Measurements from ENCODE around the gene PRPF40B. TPM values are rescaled to one million over a fixed set of nuclear protein-coding genes. Genes with fewer than 3 reads are reported as not detected.

Gene PRPF40B
- total RNA-seq (2022; extraction: Qiagen RNA extraction; ENCODE audit: low read depth) = 5.9 to 8.7 TPM (median 7.3 TPM) in 5 replicates

DNA sequence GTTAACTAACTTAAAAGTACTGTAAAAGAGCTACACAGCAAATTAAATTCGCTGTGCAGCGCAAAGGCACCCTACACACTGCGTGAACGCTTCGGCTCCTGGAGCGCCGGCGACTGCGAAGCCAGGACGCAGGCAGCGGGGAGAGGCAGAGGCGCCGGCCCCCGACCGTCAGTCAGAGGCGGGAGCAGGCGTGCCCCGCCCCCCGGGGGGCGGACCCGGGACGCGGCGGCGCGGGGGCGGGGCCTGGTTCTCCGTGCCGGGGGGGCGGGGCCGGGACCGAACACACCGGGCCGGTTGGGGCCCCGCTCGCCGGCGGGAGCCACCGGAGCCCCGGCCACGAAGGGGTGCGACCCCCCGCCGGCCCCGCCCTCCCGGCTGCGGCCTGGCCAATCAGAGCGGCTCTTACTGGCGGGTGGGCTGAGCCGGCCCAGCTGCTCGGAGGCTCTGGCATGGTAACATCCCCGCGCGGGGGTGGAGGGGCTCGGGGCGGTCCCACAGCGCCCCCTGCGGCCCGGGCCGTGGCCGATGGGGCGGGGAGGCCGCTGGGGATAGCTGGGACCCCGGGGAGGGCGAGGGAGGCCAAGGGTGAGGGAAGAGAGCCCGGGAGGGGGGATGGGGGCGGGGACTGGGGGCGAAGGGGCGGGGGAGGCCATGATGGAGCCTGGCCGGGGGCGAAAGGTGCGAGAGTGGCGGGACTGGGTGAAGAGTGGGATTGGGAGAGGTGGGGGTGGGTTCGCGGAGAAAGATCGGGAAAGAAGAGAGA, at the start of gene PRPF40B:
TSS of gene PRPF40B (plus strand) at position 420 of the 763 bp plus-strand sequence. CDS start at position 450, 30 bp downstream.

DNA sequence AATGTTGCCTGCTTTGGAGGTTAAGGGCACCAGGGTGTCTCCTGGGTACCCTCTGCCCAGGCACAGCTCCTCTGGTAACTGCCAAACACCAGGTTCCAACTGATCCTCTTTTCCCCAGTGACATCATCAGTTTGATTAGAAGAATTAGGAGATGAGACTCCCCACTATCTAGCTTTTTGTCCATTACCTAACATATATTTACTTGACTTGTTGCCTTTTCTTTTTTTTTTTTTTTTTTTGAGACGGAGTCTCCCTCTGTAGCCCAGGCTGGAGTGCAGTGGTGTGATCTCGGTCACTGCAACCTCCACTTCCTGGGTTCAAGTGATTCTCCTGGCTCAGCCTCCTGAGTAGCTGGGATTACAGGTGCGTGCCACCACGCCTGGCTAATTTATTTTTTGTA, 17.8 kb upstream of the PRPF40B start, which contains the start of gene FAM186B:
TSS of gene FAM186B (minus strand) at position 101 of the 400 bp plus-strand sequence. CDS start 162 bp downstream, outside the sequence.

Other genes with a start within 250 kb of the PRPF40B start
- 2.4 to 3.0 TPM (median 2.9 TPM) in 5 replicates for gene KCNH3, start 84.5 kb upstream of the PRPF40B start, total RNA-seq (2022; extraction: Qiagen RNA extraction; ENCODE audit: low read depth)
- gene MCRS1, start 55.4 kb upstream of the PRPF40B start, total RNA-seq (2022; extraction: Qiagen RNA extraction; ENCODE audit: low read depth) = 63.9 to 69.1 TPM (median 67.7 TPM) in 5 replicates
- 0.08 to 0.15 TPM (median 0.11 TPM) in 5 replicates for gene FAM186B, start 17.9 kb upstream of the PRPF40B start, total RNA-seq (2022; extraction: Qiagen RNA extraction; ENCODE audit: low read depth)
- 1.6 to 2.2 TPM (median 1.9 TPM) in 5 replicates for gene FMNL3, start 83.8 kb downstream of the PRPF40B start, total RNA-seq (2022; extraction: Qiagen RNA extraction; ENCODE audit: low read depth)
- gene TMBIM6, start 118.0 kb downstream of the PRPF40B start, total RNA-seq (2022; extraction: Qiagen RNA extraction; ENCODE audit: low read depth) = 404 to 512 TPM (median 480 TPM) in 5 replicates
- 6.8 to 9.0 TPM (median 7.6 TPM) in 5 replicates for gene NCKAP5L, start 204.9 kb downstream of the PRPF40B start, total RNA-seq (2022; extraction: Qiagen RNA extraction; ENCODE audit: low read depth)
- 4.7 to 5.1 TPM (median 4.7 TPM) in 5 replicates for gene BCDIN3D, start 219.5 kb downstream of the PRPF40B start, total RNA-seq (2022; extraction: Qiagen RNA extraction; ENCODE audit: low read depth)

Measured in A549 treated with CpdA at 1 μM for 4 hours (cell line).